HL-60 (cell line): Measurements from ENCODE around the gene CACNA1I.

Source experiments
- DNase-seq, 2 experiments: peaks; one replicate each; pipeline ENCODE4 v3.0.0-alpha.2; 2010 to 2020; ENCODE audit warnings: low read depth in 1 of 2, low spot score in 1 of 2
- H3K27ac ChIP-seq: fragments of 250-450 bp; sonication (Bioruptor Pico); replicated peaks from 2 replicates; pipeline ENCODE4 v1.5.1; 2020; ENCODE audit warnings: mild to moderate bottlenecking, moderate library complexity
- H3K27me3 ChIP-seq: fragments of 250-450 bp; sonication (Bioruptor Pico); 2 replicates; pipeline ENCODE4 v1.5.1; 2021; ENCODE audit warnings: mild to moderate bottlenecking, moderate library complexity; ENCODE audit not compliant: insufficient read depth, poor library complexity, severe bottlenecking
- H3K4me3 ChIP-seq: replicated peaks from 2 replicates; pipeline ENCODE4 v1.5.1; 2011; ENCODE audit warnings: mild to moderate bottlenecking, control low read depth, low read length; ENCODE audit not compliant: insufficient read depth
- CTCF ChIP-seq: IDR thresholded peaks from one replicate; pipeline ENCODE4 v1.5.1; 2011; ENCODE audit warnings: low read length, control low read depth, inconsistent platforms; ENCODE audit not compliant: insufficient read depth
- GABPA ChIP-seq: IDR thresholded peaks from 2 replicates; pipeline ENCODE4 v1.6.1; 2012; ENCODE audit warnings: low read depth
- POLR2AphosphoS5 ChIP-seq: IDR thresholded peaks from 2 replicates; pipeline ENCODE4 v1.6.1; 2012; ENCODE audit warnings: low read depth
- REST ChIP-seq: IDR thresholded peaks from 2 replicates; pipeline ENCODE4 v1.6.1; 2012; ENCODE audit warnings: low read depth; ENCODE audit not compliant: insufficient replicate concordance
- SPI1 ChIP-seq: IDR thresholded peaks from 2 replicates; pipeline ENCODE4 v1.6.1; 2012; ENCODE audit warnings: low read depth, mild to moderate bottlenecking, borderline replicate concordance

Gene CACNA1I

DNA sequence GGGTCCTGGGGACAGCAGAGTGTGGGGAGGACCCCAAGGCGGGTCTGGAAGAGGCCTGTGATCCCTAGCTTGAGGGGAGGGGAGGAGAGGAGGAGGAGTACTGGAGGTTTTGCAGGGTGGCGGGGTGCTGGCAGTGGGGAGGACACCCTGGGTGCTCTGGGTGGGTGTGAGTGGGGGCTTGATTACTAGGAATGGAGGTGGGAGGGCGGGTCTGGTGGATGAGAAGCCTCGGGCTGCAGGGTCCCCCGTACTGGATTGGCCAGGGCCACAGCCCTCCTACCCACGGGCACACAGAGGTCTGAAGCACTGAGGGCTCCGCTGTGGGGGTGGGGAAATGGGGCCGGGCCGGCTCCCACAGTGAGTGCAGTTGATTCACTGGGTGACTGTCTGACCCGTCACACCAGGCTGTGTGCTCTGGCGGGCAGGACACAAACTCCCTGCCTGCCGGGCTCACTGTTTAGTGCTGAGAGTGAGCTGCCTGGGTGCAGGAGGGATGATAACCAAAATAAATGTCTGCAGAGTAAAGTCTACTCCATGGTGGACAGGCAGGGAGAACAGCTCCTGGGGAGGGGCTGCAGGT is 114.2 kb downstream of the CACNA1I start:
- H3K4me3 ChIP-seq, result no peak overlapping the region
- peaks cover 11% of the 10 kb centered on the region for H3K27me3 ChIP-seq
- no peak for TF ChIP-seq SPI1
- TF ChIP-seq CTCF, result no peak
- no peak for TF ChIP-seq POLR2AphosphoS5
- no peak for TF ChIP-seq GABPA
- no peak for TF ChIP-seq REST
- H3K27ac ChIP-seq, result no peak overlapping the region
- DNase-seq, result no peak

DNA sequence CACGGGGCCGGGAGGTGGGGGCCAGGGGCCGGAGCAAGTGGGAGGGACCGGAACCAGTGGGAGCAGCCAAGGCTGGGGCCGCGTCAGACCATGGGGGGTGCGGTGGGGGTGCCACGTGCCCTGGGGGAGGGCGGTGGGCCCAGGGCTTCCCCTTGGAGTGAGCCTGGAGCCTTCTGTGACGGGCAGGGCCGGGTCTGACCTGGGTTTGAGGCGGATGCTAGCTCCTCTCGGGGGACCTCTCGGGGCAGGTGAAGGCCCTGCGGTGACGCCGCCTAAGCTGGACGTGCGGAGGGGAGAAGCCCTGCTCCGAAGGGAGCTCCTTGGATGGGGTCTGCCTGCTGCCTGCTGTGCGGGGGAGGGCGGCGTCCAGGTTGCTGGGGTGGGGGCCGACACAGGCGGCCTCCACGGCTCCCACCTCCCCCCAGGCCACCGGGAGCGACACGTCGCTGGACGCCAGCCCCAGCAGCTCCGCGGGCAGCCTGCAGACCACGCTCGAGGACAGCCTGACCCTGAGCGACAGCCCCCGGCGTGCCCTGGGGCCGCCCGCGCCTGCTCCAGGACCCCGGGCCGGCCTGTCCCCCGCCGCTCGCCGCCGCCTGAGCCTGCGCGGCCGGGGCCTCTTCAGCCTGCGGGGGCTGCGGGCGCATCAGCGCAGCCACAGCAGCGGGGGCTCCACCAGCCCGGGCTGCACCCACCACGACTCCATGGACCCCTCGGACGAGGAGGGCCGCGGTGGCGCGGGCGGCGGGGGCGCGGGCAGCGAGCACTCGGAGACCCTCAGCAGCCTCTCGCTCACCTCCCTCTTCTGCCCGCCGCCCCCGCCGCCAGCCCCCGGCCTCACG is 115.0 kb downstream of the CACNA1I start:
- TF ChIP-seq GABPA (no peak), CTCF (no peak), SPI1 (no peak), POLR2AphosphoS5 (no peak), REST (no peak)
- DNase-seq, result no peak
- peaks cover 11% of the 10 kb centered on the region for H3K27me3 ChIP-seq
- H3K4me3 ChIP-seq, result no peak overlapping the region
- H3K27ac ChIP-seq, result no peak overlapping the region

- H3K4me3 ChIP-seq, result no peak overlapping the region
- H3K27me3 ChIP-seq, result peaks cover 16% of the 10 kb centered on the region
- no peak for TF ChIP-seq REST
- TF ChIP-seq GABPA, result no peak
- TF ChIP-seq POLR2AphosphoS5, result no peak
- TF ChIP-seq SPI1, result no peak
- TF ChIP-seq CTCF, result no peak
- no peak for DNase-seq
- H3K27ac ChIP-seq, result no peak overlapping the region
Measured at GRCh38 chr22:39686178-39686620, 115.6 kb downstream of the CACNA1I start.
